GM23248 (cell line): ENCODE measurements around the gene CEP57. TPM values are rescaled to one million over a fixed set of nuclear protein-coding genes. Genes with fewer than 3 reads are reported as not detected.

Experiments used
- DNase-seq: peaks from one replicate; pipeline ENCODE4 v3.0.0-alpha.2; 2015
- H2AFZ ChIP-seq: fragments of 200-600 bp; sonication (generic); 2 replicates; pipeline ENCODE4 v1.6.1; 2016; ENCODE audit warnings: antibody characterized with exemption
- H3F3A ChIP-seq: fragments of 200-600 bp; sonication (generic); 2 replicates; pipeline ENCODE4 v1.6.1; 2016; ENCODE audit warnings: mild to moderate bottlenecking, antibody characterized with exemption, mixed run types; ENCODE audit not compliant: insufficient read depth
- H3K27ac ChIP-seq: fragments of 200-600 bp; sonication (generic); 2 replicates; pipeline ENCODE4 v1.5.1; 2016; ENCODE audit warnings: mild to moderate bottlenecking
- H3K27me3 ChIP-seq: fragments of 200-600 bp; sonication (generic); replicated peaks from 2 replicates; pipeline ENCODE4 v1.6.1; 2016; ENCODE audit warnings: mild to moderate bottlenecking; ENCODE audit not compliant: insufficient read depth
- H3K36me3 ChIP-seq: fragments of 200-600 bp; sonication (generic); 2 replicates; pipeline ENCODE4 v1.6.1; 2016; ENCODE audit warnings: low read depth, mild to moderate bottlenecking
- H3K4me1 ChIP-seq: fragments of 200-600 bp; sonication (generic); 2 replicates; pipeline ENCODE4 v1.6.1; 2016; ENCODE audit warnings: mild to moderate bottlenecking; ENCODE audit not compliant: insufficient read depth
- H3K4me2 ChIP-seq: fragments of 200-600 bp; sonication (generic); one replicate; pipeline ENCODE4 v1.6.1; 2016; ENCODE audit warnings: mild to moderate bottlenecking; ENCODE audit not compliant: unreplicated experiment
- H3K4me3 ChIP-seq: fragments of 200-600 bp; sonication (generic); 2 replicates; pipeline ENCODE4 v1.5.1; 2016; ENCODE audit warnings: mild to moderate bottlenecking
- H3K79me2 ChIP-seq: fragments of 200-600 bp; sonication (generic); 2 replicates; pipeline ENCODE4 v1.6.1; 2016; ENCODE audit warnings: mild to moderate bottlenecking; ENCODE audit not compliant: insufficient read depth
- H3K9ac ChIP-seq: fragments of 200-600 bp; sonication (generic); 2 replicates; pipeline ENCODE4 v1.6.1; 2016; ENCODE audit warnings: mild to moderate bottlenecking
- H3K9me2 ChIP-seq: fragments of 200-600 bp; sonication (generic); 2 replicates; pipeline ENCODE4 v1.6.1; 2016; ENCODE audit warnings: mixed run types, mild to moderate bottlenecking, moderate library complexity; ENCODE audit not compliant: insufficient read depth
- H3K9me3 ChIP-seq: fragments of 200-600 bp; sonication (generic); one replicate; pipeline ENCODE4 v1.6.1; 2017; ENCODE audit warnings: low read depth
- H4K20me1 ChIP-seq: fragments of 200-600 bp; sonication (generic); 2 replicates; pipeline ENCODE4 v1.6.0; 2016; ENCODE audit not compliant: insufficient read depth
- EZH2 ChIP-seq: fragments of 200-600 bp; sonication (generic); IDR thresholded peaks from 2 replicates; pipeline ENCODE4 v1.6.1; 2018; ENCODE audit warnings: antibody characterized with exemption, mild to moderate bottlenecking; ENCODE audit not compliant: insufficient read depth, poor library complexity, severe bottlenecking
- EZH2phosphoT487 ChIP-seq: fragments of 200-600 bp; sonication (generic); IDR thresholded peaks from 2 replicates; pipeline ENCODE4 v1.6.1; 2018; ENCODE audit warnings: antibody characterized with exemption, moderate library complexity, mild to moderate bottlenecking, low read depth; ENCODE audit not compliant: insufficient read depth
- whole genome bisulfite sequencing, 2 experiments: methylation state at CpG; one replicate each; pipeline ENCODE4 v1.1.6; 2015 to 2017; ENCODE audit warnings: low lambda C conversion rate in 2 of 2, low coverage in 1 of 2; ENCODE audit errors: missing lambda C conversion rate in 2 of 2; 5-methylcytosine and 5-hydroxymethylcytosine counted together
- in situ Hi-C: fragments of 300-500 bp; cut with MboI; formaldehyde crosslinking; loops from 2 replicates; pipeline ENCODE4 v1.15.0; 2020
- polyA plus RNA-seq: library from polyadenylated mRNA; unstranded; fragments of >200 nt; fragmentation: Nextera tagmentation; extraction: Ambion mirVana; gene quantifications from 2 replicates; pipeline ENCODE4 v1.2.1, GENCODE V29; 2016
- total RNA-seq: library from RNA; depleted of rRNA; stranded (reverse); fragments of >200 nt; shearing (Covaris generic); gene quantifications from 2 replicates; pipeline ENCODE4 v1.2.3, GENCODE V29; 2014

Gene CEP57
- total and polyA plus RNA-seq, 2 experiments from 2014 or later = 36.5 to 41.1 TPM

DNA sequence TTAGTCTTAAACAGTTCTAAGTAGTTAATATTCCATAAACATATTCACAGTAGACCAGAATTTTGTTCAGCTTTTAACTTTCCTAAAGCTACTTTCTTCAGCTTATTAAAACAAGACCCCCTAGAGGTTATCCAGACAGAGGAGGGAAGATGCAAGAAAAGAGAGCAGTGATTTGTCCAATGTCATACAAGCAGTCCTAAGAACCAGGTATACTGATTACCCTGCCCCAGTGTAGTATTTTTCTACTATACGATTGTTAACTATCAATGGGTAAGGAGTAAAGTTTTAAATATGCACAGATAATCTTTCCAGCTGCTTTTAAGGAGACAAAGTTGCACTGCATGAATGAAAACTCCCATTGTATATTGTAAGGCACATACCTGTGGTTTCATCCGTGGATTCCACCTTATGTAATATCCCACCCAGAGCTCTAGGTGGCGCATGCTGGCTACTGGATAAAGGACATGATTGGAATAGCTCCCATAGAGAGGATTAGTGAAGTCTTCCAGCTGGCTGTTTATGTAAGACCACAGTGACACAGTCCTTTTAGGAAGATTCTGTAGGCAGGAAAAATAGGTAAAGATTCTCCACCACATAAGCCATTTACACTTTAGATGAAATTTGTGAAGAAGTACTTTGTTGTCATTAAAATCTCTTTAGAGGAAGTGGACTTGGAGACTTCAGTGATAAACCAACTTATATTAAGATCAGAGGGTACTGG is 45.6 kb downstream of the CEP57 start:
- TF ChIP-seq EZH2 = no peak
- TF ChIP-seq EZH2phosphoT487 = no peak
- Histone ChIP-seq H3K4me3 (no peak overlapping the region), H3K9me2 (no peaks in the 10 kb centered on the region), H3K9me3 (no peaks in the 10 kb centered on the region), H2AFZ (no peak overlapping the region), H3K4me1 (peaks cover 27% of the 10 kb centered on the region), H3K4me2 (peak overlapping the region; percentile 11), H3K36me3 (peaks cover 28% of the 10 kb centered on the region), H3K27me3 (no peaks in the 10 kb centered on the region), H3K79me2 (no peaks in the 10 kb centered on the region), H3K27ac (peak overlapping the region; percentile 49), H4K20me1 (no peaks in the 10 kb centered on the region), H3F3A (peaks cover 34% of the 10 kb centered on the region), H3K9ac (peak overlapping the region; percentile 32)
- peak; percentile 94 for DNase-seq
- 10 to 11% methylated on average over 3 of the region's 3 CpGs for WGBS, 2 experiments
- in situ Hi-C loops = loop anchor here (10.0 kb wide), 1 partner anchor 579 kb away; no protein-coding TSS in a partner anchor

- WGBS, 2 experiments = 97 to 100% methylated on average over 1 of the region's 1 CpG
Observed at GRCh38 chr11:95845167-95845566, 54.9 kb downstream of the CEP57 start.

GRCh38 chr11:95849087-95849825 is 59.0 kb downstream of the CEP57 start:
- no peaks in the 10 kb centered on the region for H3K9me3 ChIP-seq
- H3K27me3 ChIP-seq = no peaks in the 10 kb centered on the region
- no peak overlapping the region for H3K9ac ChIP-seq
- 0 out of 2 replicates have a peak, but pooled peaks cover 4% of the 10 kb centered on the region for H3K79me2 ChIP-seq
- peaks cover 32% of the 10 kb centered on the region; the same call in 1 of the 2 replicates for H3K36me3 ChIP-seq
- peak overlapping the region; percentile 37 for H3K27ac ChIP-seq
- TF ChIP-seq EZH2 (no peak), EZH2phosphoT487 (no peak)
- no peak overlapping the region for H2AFZ ChIP-seq
- no peak overlapping the region for H3K4me3 ChIP-seq
- DNase-seq = peak; percentile 84
- H3F3A ChIP-seq = peaks cover 50% of the 10 kb centered on the region
- peak overlapping the region; percentile 25 for H3K4me2 ChIP-seq
- 46 to 55% methylated on average over 6 of the region's 6 CpGs for WGBS, 2 experiments
- peaks cover 27% of the 10 kb centered on the region for H3K4me1 ChIP-seq
- H4K20me1 ChIP-seq = no peaks in the 10 kb centered on the region
- no peaks in the 10 kb centered on the region for H3K9me2 ChIP-seq
- in situ Hi-C loops = loop anchor here (10.0 kb wide), 1 partner anchor 506 kb away; no protein-coding TSS in a partner anchor

More at GRCh38 chr11:95845167-95845566, 54.9 kb downstream of the CEP57 start:
- Histone ChIP-seq H3K9me3 (no peaks in the 10 kb centered on the region), H2AFZ (no peak overlapping the region), H3K4me3 (no peak overlapping the region), H3K9ac (no peak overlapping the region), H3K4me1 (peaks cover 21% of the 10 kb centered on the region), H3K27me3 (no peaks in the 10 kb centered on the region), H3K27ac (no peak overlapping the region), H3K36me3 (peaks cover 36% of the 10 kb centered on the region; the same call in 1 of the 2 replicates), H3K9me2 (no peaks in the 10 kb centered on the region), H3K4me2 (no peak overlapping the region), H3F3A (peaks cover 35% of the 10 kb centered on the region), H4K20me1 (no peaks in the 10 kb centered on the region), H3K79me2 (0 out of 2 replicates have a peak, but pooled peaks cover 4% of the 10 kb centered on the region)
- no peak for DNase-seq
- in situ Hi-C loops = loop anchor here (10.0 kb wide), 1 partner anchor 510 kb away; no protein-coding TSS in a partner anchor
- TF ChIP-seq EZH2 (no peak), EZH2phosphoT487 (no peak)

- in situ Hi-C loops = no loop called here
- Histone ChIP-seq H3K36me3 (peaks cover 29% of the 10 kb centered on the region; the same call in 1 of the 2 replicates), H3K4me1 (peaks cover 27% of the 10 kb centered on the region), H3K9me3 (no peaks in the 10 kb centered on the region), H3K4me3 (no peak overlapping the region), H2AFZ (no peak overlapping the region), H3K9me2 (no peaks in the 10 kb centered on the region), H3K9ac (no peak overlapping the region), H3K27ac (peak overlapping the region; percentile 37), H4K20me1 (no peaks in the 10 kb centered on the region), H3K4me2 (peak overlapping the region; percentile 25), H3F3A (peaks cover 50% of the 10 kb centered on the region), H3K79me2 (0 out of 2 replicates have a peak, but pooled peaks cover 4% of the 10 kb centered on the region), H3K27me3 (no peaks in the 10 kb centered on the region)
- DNase-seq = peak; percentile 28
- no peak for TF ChIP-seq EZH2
- TF ChIP-seq EZH2phosphoT487 = no peak
Observed at GRCh38 chr11:95850137-95850536, 59.8 kb downstream of the CEP57 start.
